GM12878 (cell line): ENCODE results near the gene MRPL53. TPM values are rescaled to one million over a fixed set of nuclear protein-coding genes. Genes with fewer than 3 reads are reported as not detected.

ENCODE experiments used
- ATAC-seq: fragments of 200-7000 bp; cut with Tn5 transposase; 3 replicates; pipeline ENCODE4 v1.9.1; 2020; ENCODE audit warnings: mild to moderate bottlenecking, moderate library complexity
- BruUV-seq: library from RNA; stranded (reverse); fragments of 400-500 nt; replicated peaks from 2 replicates; lab custom pipeline; 2021; lab: Mats Ljungman, UMichigan
- CTCF ChIA-PET: fragments of 300-600 bp; sonication (Branson Sonifier 250); formaldehyde crosslinking; extraction: SDS; loops from one replicate; lab custom pipeline; 2021; ENCODE audit warnings: inconsistent platforms; lab: Yijun Ruan, JAX
- POLR2A ChIA-PET: fragments of 350-600 bp; formaldehyde crosslinking; extraction: SDS; loops from one replicate; lab custom pipeline; 2021; ENCODE audit warnings: inconsistent platforms; lab: Charles Lee
- RAD21 ChIA-PET: fragments of 300-600 bp; sonication (Branson Sonifier 250); formaldehyde crosslinking; loops from one replicate; lab custom pipeline; 2023; ENCODE audit warnings: antibody characterized with exemption; ENCODE audit not compliant: unreplicated experiment; lab: Charles Lee
- SMC1A ChIA-PET: fragments of 300-600 bp; sonication (Branson Sonifier 250); formaldehyde crosslinking; loops from one replicate; lab custom pipeline; 2023; ENCODE audit not compliant: unreplicated experiment, uncharacterized antibody; lab: Charles Lee
- DNase-seq: peaks from one replicate; pipeline ENCODE4 v3.0.0-alpha.2; 2011; ENCODE audit warnings: low read depth, low spot score
- FAIRE-seq: peaks from 3 replicates; lab custom pipeline; 2011; peaks lifted over from hg19 to GRCh38; lab: Jason Lieb, UNC
- H2AFZ ChIP-seq: 2 replicates; pipeline ENCODE4 v1.6.0; 2011; ENCODE audit warnings: low read depth, low read length, control low read depth; ENCODE audit not compliant: control insufficient read depth
- H3K27ac ChIP-seq: 2 replicates; pipeline ENCODE4 v1.5.1; 2011; ENCODE audit warnings: control low read depth; ENCODE audit not compliant: control insufficient read depth, insufficient read depth
- H3K27me3 ChIP-seq, 2 experiments: replicated peaks in 1 of 2; 2 replicates each; pipeline versions ENCODE4 v1.6.0 to v1.6.1; 2011; ENCODE audit warnings: low read length in 1 of 2; ENCODE audit not compliant: control insufficient read depth in 2 of 2, insufficient read depth in 2 of 2
- H3K36me3 ChIP-seq, 2 experiments: 2 replicates each; pipeline ENCODE4 v1.5.1; 2011; ENCODE audit warnings: low read length in 1 of 2; ENCODE audit not compliant: control insufficient read depth in 2 of 2, insufficient read depth in 2 of 2
- H3K4me1 ChIP-seq: 2 replicates; pipeline ENCODE4 v1.6.1; 2011; ENCODE audit warnings: mild to moderate bottlenecking, low read length, moderate library complexity, mixed read lengths; ENCODE audit not compliant: control insufficient read depth, insufficient read depth
- H3K4me2 ChIP-seq: 2 replicates; pipeline ENCODE4 v1.6.0; 2011; ENCODE audit warnings: control low read depth; ENCODE audit not compliant: control insufficient read depth, insufficient read depth
- H3K4me3 ChIP-seq: fragments of 200-600 bp; sonication (generic); 2 replicates; pipeline ENCODE4 v1.5.1; 2016
- H3K79me2 ChIP-seq: 2 replicates; pipeline ENCODE4 v1.6.0; 2011; ENCODE audit warnings: low read length; ENCODE audit not compliant: control insufficient read depth, insufficient read depth
- H3K9ac ChIP-seq: 2 replicates; pipeline ENCODE4 v1.8.0; 2011; ENCODE audit warnings: low read length, control low read depth, mixed read lengths; ENCODE audit not compliant: control insufficient read depth, insufficient read depth
- H3K9me3 ChIP-seq: replicated peaks from 3 replicates; pipeline ENCODE4 v1.5.1; 2011; ENCODE audit warnings: mild to moderate bottlenecking, low read length; ENCODE audit not compliant: control insufficient read depth, insufficient read depth
- H4K20me1 ChIP-seq: 2 replicates; pipeline ENCODE4 v1.6.0; 2011; ENCODE audit not compliant: control insufficient read depth, insufficient read depth
- CBX5 ChIP-seq: sonication (generic); IDR thresholded peaks from 2 replicates; pipeline ENCODE4 v1.6.1; 2016; ENCODE audit warnings: low read depth, moderate library complexity, mild to moderate bottlenecking, inconsistent platforms
- NR2F1 ChIP-seq: fragments of 450-650 bp; conservative IDR thresholded peaks from 2 replicates; pipeline ENCODE4 v1.6.1; 2017; ENCODE audit warnings: mild to moderate bottlenecking
- PML ChIP-seq: IDR thresholded peaks from 2 replicates; pipeline ENCODE4 v1.6.1; 2012; ENCODE audit warnings: low read length, inconsistent platforms
- RAD51 ChIP-seq: fragments of 450-650 bp; IDR thresholded peaks from 2 replicates; pipeline ENCODE4 v1.6.1; 2016; ENCODE audit warnings: moderate library complexity, mild to moderate bottlenecking, inconsistent platforms
- ZNF592 ChIP-seq: fragments of 450-650 bp; IDR thresholded peaks from 2 replicates; pipeline ENCODE4 v1.6.1; 2017; ENCODE audit warnings: mild to moderate bottlenecking, moderate library complexity
- WGBS: methylation state at CpG from one replicate; pipeline ENCODE4 v1.1.6; 2016; ENCODE audit warnings: low lambda C conversion rate; ENCODE audit not compliant: insufficient replicate concordance, insufficient coverage; ENCODE audit errors: missing lambda C conversion rate; 5-methylcytosine and 5-hydroxymethylcytosine counted together
- in situ Hi-C: fragments of 300-500 bp; cut with MboI; formaldehyde crosslinking; loops from 9 replicates; pipeline ENCODE4 v1.14.3; 2018; ENCODE audit warnings: mixed read lengths
- intact Hi-C: fragments of 100-400 bp; cut with micrococcal nuclease; formaldehyde crosslinking; loops from one replicate; pipeline ENCODE4 v1.14.2; 2022; ENCODE audit not compliant: unreplicated experiment
- polyA plus RNA-seq, 11 experiments: library from polyadenylated mRNA; depleted of rRNA in 4 of 11; unstranded in 6 of 11; stranded (reverse) in 5 of 11; fragments of >200 nt; fragmentation: Nextera tagmentation in 4 of 11; fragmentation: Illumina TruSeq in 1 of 11; extraction: Ambion mirVana in 4 of 11; extraction: Trizol in 1 of 11; gene quantifications; 1 replicate in 1 of 11; 2 replicates in 10 of 11; pipeline versions ENCODE4 v1.2.1 to v1.2.3, GENCODE V29; 2011 to 2016; ENCODE audit warnings: inconsistent platforms in 2 of 11, missing spikeins in 2 of 11, low read depth in 1 of 11
- total RNA-seq, 4 experiments: library from RNA; depleted of rRNA in 3 of 4; stranded (reverse); fragments of >200 nt in 3 of 4; fragmentation: Illumina TruSeq in 1 of 4; extraction: Trizol in 1 of 4; gene quantifications; 2 replicates each; pipeline versions ENCODE4 v1.2.1 to v1.2.3, GENCODE V29; 2013 to 2021

Gene MRPL53
- total and polyA plus RNA-seq, 10 of the 15 experiments (the other 5 are each of a cell fraction or from before 2014, with no cell fraction given): 15.1 to 167 (median 80.9) TPM

- no peak for TF ChIP-seq ZNF592
Measured at GRCh38 chr2:74505448-74506246, 33.2 kb upstream of the MRPL53 start (continued).

GRCh38 chr2:74504591-74504990 is 32.1 kb upstream of the MRPL53 start:
- in situ Hi-C loops: no loop called here
- no peak for TF ChIP-seq NR2F1
- TF ChIP-seq PML: no peak
- TF ChIP-seq CBX5: no peak
- no peak for TF ChIP-seq RAD51
- H3K9ac ChIP-seq: no peak overlapping the region
- ATAC-seq (no peak), FAIRE-seq (no peak), DNase-seq (no peak)
- ChIA-PET SMC1A (interaction anchor here (1.2 to 7.0 kb wide), 8 partner anchors 20 to 88 kb away, joined by 3 to 71 read pairs (median 8); partner anchors contain the start of genes CCDC142, DQX1 and TTC31), POLR2A (interaction anchor here (0.9 to 2.2 kb wide), 8 partner anchors 12 to 83 kb away, joined by 3 to 10 read pairs (median 6); partner anchors contain the start of genes AUP1, CCDC142, DQX1 and MRPL53), RAD21 (interaction anchor here (1.3 to 3.3 kb wide), 5 partner anchors 25 to 82 kb away, joined by 3 to 21 read pairs (median 10); partner anchors contain the start of genes AUP1, HTRA2 and WBP1), CTCF (interaction anchor here (0.7 to 13.9 kb wide), 11 partner anchors 8 to 170 kb away, joined by 3 to 231 read pairs (median 7); partner anchors contain the start of genes AUP1, CCDC142, DQX1 and HTRA2)
- no peak overlapping the region for H3K4me2 ChIP-seq
- H4K20me1 ChIP-seq: no peaks in the 10 kb centered on the region
- H3K79me2 ChIP-seq: peaks cover 12% of the 10 kb centered on the region
- no TSS peak for BruUV-seq
- H3K36me3 ChIP-seq: peaks cover 0 to 7% of the 10 kb centered on the region in 2 experiments; a peak in 1 of 4 replicates
- peaks cover 28% of the 10 kb centered on the region for H3K4me1 ChIP-seq
- no peak overlapping the region for H3K4me3 ChIP-seq
- H2AFZ ChIP-seq: no peak overlapping the region
- H3K27ac ChIP-seq: no peak overlapping the region
- WGBS: 100% methylated on average over 3 of the region's 3 CpGs
- no peaks in the 10 kb centered on the region for H3K9me3 ChIP-seq
- intact Hi-C loops: no loop called here
- H3K27me3 ChIP-seq: peaks cover 5 to 12% of the 10 kb centered on the region in 2 experiments; a peak in 2 of 4 replicates
